Ishikawa (cell line): ENCODE results near the gene CD70.

ENCODE experiments used
- CEBPB ChIP-seq: IDR thresholded peaks from 2 replicates; pipeline ENCODE4 v1.6.1; 2012
- CREB1 ChIP-seq: IDR thresholded peaks from 2 replicates; pipeline ENCODE4 v1.6.1; 2012; ENCODE audit warnings: low read depth
- EGR1 ChIP-seq: IDR thresholded peaks from 2 replicates; pipeline ENCODE4 v1.6.1; 2012
- EP300 ChIP-seq: IDR thresholded peaks from 2 replicates; pipeline ENCODE4 v1.6.1; 2012; ENCODE audit warnings: borderline replicate concordance
- FOXM1 ChIP-seq: IDR thresholded peaks from 2 replicates; pipeline ENCODE4 v1.6.1; 2012; ENCODE audit warnings: low read depth, borderline replicate concordance
- MAX ChIP-seq: IDR thresholded peaks from 2 replicates; pipeline ENCODE4 v1.6.1; 2012
- NFIC ChIP-seq: IDR thresholded peaks from 2 replicates; pipeline ENCODE4 v1.6.1; 2012
- RAD21 ChIP-seq: IDR thresholded peaks from 2 replicates; pipeline ENCODE4 v1.6.1; 2012; ENCODE audit warnings: low read depth
- REST ChIP-seq: IDR thresholded peaks from 2 replicates; pipeline ENCODE4 v1.6.1; 2012; ENCODE audit warnings: low read depth, mild to moderate bottlenecking
- TAF1 ChIP-seq: IDR thresholded peaks from 2 replicates; pipeline ENCODE4 v1.6.1; 2012; ENCODE audit warnings: low read depth, mild to moderate bottlenecking
- TCF12 ChIP-seq: IDR thresholded peaks from 2 replicates; pipeline ENCODE4 v1.6.1; 2012; ENCODE audit warnings: low read depth
- TEAD4 ChIP-seq: IDR thresholded peaks from 2 replicates; pipeline ENCODE4 v1.6.1; 2012
- USF1 ChIP-seq: IDR thresholded peaks from 2 replicates; pipeline ENCODE4 v1.6.1; 2012
- YY1 ChIP-seq: IDR thresholded peaks from 2 replicates; pipeline ENCODE4 v1.6.1; 2012; ENCODE audit warnings: low read depth
- ZBTB7A ChIP-seq: IDR thresholded peaks from 2 replicates; pipeline ENCODE4 v1.6.1; 2012; ENCODE audit warnings: low read depth

CD70 gene

GRCh38 chr19:6593651-6594416, 2.9 kb upstream of the CD70 start:
- TF ChIP-seq CEBPB = no peak
- TF ChIP-seq EGR1 = no peak
- no peak for TF ChIP-seq TAF1
- no peak for TF ChIP-seq TEAD4
- no peak for TF ChIP-seq NFIC
- TF ChIP-seq RAD21 = no peak
- no peak for TF ChIP-seq MAX
- no peak for TF ChIP-seq ZBTB7A
- no peak for TF ChIP-seq TCF12
- TF ChIP-seq USF1 = no peak
- no peak for TF ChIP-seq REST
- TF ChIP-seq YY1 = no peak
- no peak for TF ChIP-seq EP300
- no peak for TF ChIP-seq FOXM1
- TF ChIP-seq CREB1 = no peak

GRCh38 chr19:6590258-6590826, 608 bp downstream of the CD70 start:
- no peak for TF ChIP-seq TEAD4
- TF ChIP-seq REST = no peak
- no peak for TF ChIP-seq TAF1
- no peak for TF ChIP-seq ZBTB7A
- TF ChIP-seq YY1 = no peak
- no peak for TF ChIP-seq MAX
- TF ChIP-seq CREB1 = no peak
- no peak for TF ChIP-seq EP300
- no peak for TF ChIP-seq USF1
- no peak for TF ChIP-seq EGR1
- no peak for TF ChIP-seq FOXM1
- TF ChIP-seq RAD21 = no peak

- no peak for TF ChIP-seq TCF12
- TF ChIP-seq CREB1 = no peak
- TF ChIP-seq YY1 = no peak
- TF ChIP-seq FOXM1 = no peak
- no peak for TF ChIP-seq EGR1
- TF ChIP-seq TAF1 = no peak
- TF ChIP-seq MAX = no peak
- no peak for TF ChIP-seq ZBTB7A
- no peak for TF ChIP-seq NFIC
- TF ChIP-seq CEBPB = no peak
- TF ChIP-seq TEAD4 = no peak
- TF ChIP-seq RAD21 = no peak
- no peak for TF ChIP-seq REST
Observed at GRCh38 chr19:6589711-6590257, 1.2 kb downstream of the CD70 start.
